ENCODE measurements around the gene PRRX1. TPM values are rescaled to one million over a fixed set of nuclear protein-coding genes. Genes with fewer than 3 reads are reported as not detected.

Gene PRRX1
- total and polyA plus RNA-seq, 9 donors: 31.2 to 80.3 (median 60.8) TPM

GRCh38 chr1:170630977-170631376 lies 33.0 kb upstream of the PRRX1 start:
- Histone ChIP-seq H3K9me3 (no peaks in the 10 kb centered on the region), H3K4me1 (ENCODE audit: insufficient read depth) (no peaks in the 10 kb centered on the region), H3K27ac (no peak overlapping the region), H3K27me3 (no peaks in the 10 kb centered on the region), H3K36me3 (no peaks in the 10 kb centered on the region), H3K4me3 (no peak overlapping the region)
- TF ChIP-seq EP300 (IDR thresholded peaks at IDR 0.05) (no peak), POLR2A (IDR thresholded peaks at IDR 0.05) (no peak), CTCF (IDR thresholded peaks at IDR 0.05) (no peak)
- intact Hi-C loops (cut with DNase I): no loop called here
- WGBS, 3 donors: 90 to 94% (median 93%) methylated on average over 7 of the region's 7 CpGs
- DNase-seq: no peak

- H3K36me3 ChIP-seq: no peaks in the 10 kb centered on the region
- H3K4me1 ChIP-seq (ENCODE audit: insufficient read depth): no peaks in the 10 kb centered on the region
- WGBS, 3 donors: 89 to 93% (median 92%) methylated on average over 1 of the region's 1 CpG
- DNase-seq: no peak
- no peaks in the 10 kb centered on the region for H3K9me3 ChIP-seq
- no peaks in the 10 kb centered on the region for H3K27me3 ChIP-seq
- TF ChIP-seq CTCF (IDR thresholded peaks at IDR 0.05): no peak
- TF ChIP-seq EP300 (IDR thresholded peaks at IDR 0.05): no peak
- TF ChIP-seq POLR2A (IDR thresholded peaks at IDR 0.05): no peak
- no peak overlapping the region for H3K4me3 ChIP-seq
- intact Hi-C loops (cut with DNase I): no loop called here
- no peak overlapping the region for H3K27ac ChIP-seq
Measured at GRCh38 chr1:170634293-170634692, 29.6 kb upstream of the PRRX1 start.

GRCh38 chr1:170634824-170635410 lies 29.0 kb upstream of the PRRX1 start:
- Histone ChIP-seq H3K27me3 (no peaks in the 10 kb centered on the region), H3K9me3 (no peaks in the 10 kb centered on the region), H3K4me1 (ENCODE audit: insufficient read depth) (no peaks in the 10 kb centered on the region), H3K36me3 (no peaks in the 10 kb centered on the region), H3K27ac (no peak overlapping the region), H3K4me3 (no peak overlapping the region)
- TF ChIP-seq EP300 (IDR thresholded peaks at IDR 0.05): no peak
- no peak for TF ChIP-seq POLR2A (IDR thresholded peaks at IDR 0.05)
- no peak for TF ChIP-seq CTCF (IDR thresholded peaks at IDR 0.05)
- DNase-seq: no peak
- intact Hi-C loops (cut with DNase I): no loop called here

- Histone ChIP-seq H3K27ac (no peak overlapping the region), H3K9me3 (no peaks in the 10 kb centered on the region), H3K36me3 (no peaks in the 10 kb centered on the region), H3K4me1 (ENCODE audit: insufficient read depth) (no peaks in the 10 kb centered on the region), H3K27me3 (no peaks in the 10 kb centered on the region), H3K4me3 (no peak overlapping the region)
- TF ChIP-seq CTCF (IDR thresholded peaks at IDR 0.05) (no peak), EP300 (IDR thresholded peaks at IDR 0.05) (no peak), POLR2A (IDR thresholded peaks at IDR 0.05) (no peak)
- intact Hi-C loops (cut with DNase I): no loop called here
- DNase-seq: no peak
Measured at GRCh38 chr1:170640581-170640980, 23.4 kb upstream of the PRRX1 start.

All from ovary (tissue), 9 donors.